Right ventricle myocardium superior (tissue), 1 donor: ENCODE measurements around the gene KIAA2012. TPM values are rescaled to one million over a fixed set of nuclear protein-coding genes. Genes with fewer than 3 reads are reported as not detected.

Experiments used
- ATAC-seq: fragments of 200-7000 bp; cut with Tn5 transposase; one replicate; pipeline ENCODE4 v1.9.1; 2020; ENCODE audit warnings: mild to moderate bottlenecking; ENCODE audit not compliant: poor library complexity
- DNase-seq: peaks from one replicate; pipeline ENCODE4 v3.0.0-alpha.2; 2020
- intact Hi-C: fragments of 100-400 bp; cut with DNase I; formaldehyde crosslinking; loops from one replicate; pipeline ENCODE4 v1.11.2; 2022
- total RNA-seq: library from RNA; stranded (reverse); fragmentation: NEBNext Ultra II Directional; extraction: Animal tissue kit (Norgen Biotek cat#: 25700); gene quantifications from one replicate; pipeline ENCODE4 v1.2.1, GENCODE V29; 2021
- donor health status: DM: no; HTN: yes; CAD: no; lungs with severe emphysema.

KIAA2012 gene
- total RNA-seq, 1 donor from 2014 or later, result not detected

- DNase-seq (no peak), ATAC-seq (no peak)
- intact Hi-C loops, result loop anchor here (10.0 kb wide), 1 partner anchor 115 kb away; no protein-coding TSS in a partner anchor
Measured at GRCh38 chr2:202039278-202040078, 33.6 kb upstream of the KIAA2012 start.

GRCh38 chr2:202040079-202040844, 32.8 kb upstream of the KIAA2012 start:
- intact Hi-C loops, result loop anchor here (10.0 kb wide), 1 partner anchor 115 kb away; no protein-coding TSS in a partner anchor
- DNase-seq (no peak), ATAC-seq (no peak)

DNA sequence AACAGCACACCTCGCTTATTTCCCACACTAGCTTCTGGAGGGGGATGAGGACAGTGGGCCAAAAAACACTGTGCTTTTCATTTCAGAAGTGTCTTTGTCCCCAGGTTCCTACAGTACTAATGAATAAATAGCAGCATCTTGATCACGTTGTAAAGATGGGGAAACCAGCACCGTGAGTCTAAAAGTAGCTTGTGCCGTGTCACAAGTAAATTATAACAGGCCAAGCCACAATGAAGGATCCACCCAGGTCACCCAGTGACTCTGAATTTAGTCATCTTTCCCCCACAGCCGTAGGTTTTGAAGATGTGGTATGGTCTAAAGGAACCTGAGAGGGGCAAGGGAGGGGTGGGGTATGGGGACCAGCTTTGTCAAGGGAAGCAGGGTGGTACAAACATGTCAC, 30.6 kb upstream of the KIAA2012 start:
- intact Hi-C loops, result loop anchor here (10.0 kb wide), 1 partner anchor 112 kb away; no protein-coding TSS in a partner anchor
- DNase-seq (no peak), ATAC-seq (no peak)

DNA sequence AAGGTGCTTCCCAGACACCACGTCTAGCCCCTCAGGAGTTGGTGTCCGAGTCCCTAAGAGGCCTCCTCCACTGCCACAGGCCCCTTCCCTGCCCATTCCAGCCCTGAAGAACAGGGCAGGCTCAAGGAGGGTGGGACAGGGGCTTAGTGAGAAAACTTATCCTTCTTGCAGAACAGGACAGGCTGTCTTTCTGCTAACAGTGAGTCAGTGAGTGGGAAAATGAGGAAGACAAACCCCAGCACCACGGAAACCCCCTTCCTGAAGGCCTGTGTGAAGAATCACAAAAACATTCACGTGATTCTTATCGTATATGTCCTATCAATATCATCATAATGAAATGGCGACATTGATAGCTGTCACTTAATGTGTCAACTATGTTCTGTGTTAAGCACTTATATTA, 29.6 kb upstream of the KIAA2012 start:
- intact Hi-C loops, result loop anchor here (10.0 kb wide), 1 partner anchor 111 kb away; no protein-coding TSS in a partner anchor
- DNase-seq, result no peak
- ATAC-seq, result no peak

GRCh38 chr2:202044777-202045176, 28.3 kb upstream of the KIAA2012 start:
- no peak for DNase-seq
- no peak for ATAC-seq
- intact Hi-C loops, result loop anchor here (10.0 kb wide), 1 partner anchor 110 kb away; no protein-coding TSS in a partner anchor

DNA sequence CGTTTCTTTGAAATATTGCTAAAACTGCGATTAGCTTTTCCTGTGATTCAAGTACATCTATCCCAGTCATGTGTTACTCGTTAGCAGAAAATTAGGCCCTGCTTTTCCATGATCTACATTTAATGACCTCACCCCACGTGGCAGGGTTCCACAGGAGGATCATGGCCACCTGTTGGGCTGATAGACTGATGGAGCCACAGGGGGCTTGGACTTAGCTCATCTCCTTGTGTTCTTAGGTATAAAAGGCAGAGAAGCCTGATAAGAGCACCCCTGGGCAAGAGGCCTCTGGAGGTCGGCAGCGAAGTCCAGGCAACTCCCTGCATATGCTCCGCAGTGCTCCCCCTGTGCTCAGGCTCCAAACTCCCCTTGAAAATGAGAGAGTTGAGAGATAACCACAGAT, 26.5 kb upstream of the KIAA2012 start:
- DNase-seq (no peak), ATAC-seq (no peak)
- intact Hi-C loops, result loop anchor here (10.0 kb wide), 1 partner anchor 108 kb away; no protein-coding TSS in a partner anchor

DNA sequence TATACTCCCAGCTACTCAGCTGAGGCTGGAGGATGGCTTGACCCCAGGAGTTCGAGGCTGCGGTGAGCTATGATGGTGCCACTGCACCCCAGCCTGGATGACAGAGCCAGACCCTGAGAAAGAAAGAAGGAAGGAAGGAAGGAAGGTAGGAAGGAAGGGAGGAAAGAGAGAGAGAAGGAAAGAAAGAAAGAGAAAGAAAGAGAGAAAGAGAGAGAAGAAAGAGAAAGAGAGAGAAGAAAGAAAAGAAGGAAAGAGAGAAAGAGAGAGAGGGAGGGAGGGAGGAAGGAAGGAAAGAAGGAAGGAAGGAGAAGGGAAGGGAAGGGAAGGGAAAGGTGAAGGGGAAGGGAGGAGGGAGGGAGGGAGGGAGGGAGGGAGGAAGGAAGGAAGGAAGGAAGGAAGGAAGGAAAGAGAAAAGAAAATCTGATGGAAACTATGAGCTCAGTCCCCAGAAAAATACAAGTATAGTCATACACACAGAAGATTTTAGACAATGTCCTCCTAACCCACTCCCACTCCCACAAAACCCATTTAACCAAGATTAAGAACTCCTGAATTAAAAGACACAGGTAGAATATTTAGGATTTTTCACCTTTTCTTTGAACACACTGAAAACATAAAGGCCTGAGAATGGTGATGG, 23.8 kb upstream of the KIAA2012 start:
- intact Hi-C loops, result loop anchor here (10.0 kb wide), 1 partner anchor 106 kb away; no protein-coding TSS in a partner anchor
- DNase-seq, result no peak
- ATAC-seq, result no peak

GRCh38 chr2:202049840-202050239, 23.2 kb upstream of the KIAA2012 start:
- intact Hi-C loops, result loop anchor here (10.0 kb wide), 2 partner anchors 105 to 255 kb away; no protein-coding TSS in a partner anchor
- DNase-seq (no peak), ATAC-seq (no peak)

GRCh38 chr2:202050652-202051051, 22.4 kb upstream of the KIAA2012 start:
- intact Hi-C loops, result loop anchor here (10.0 kb wide), 1 partner anchor 256 kb away; no protein-coding TSS in a partner anchor
- DNase-seq (no peak), ATAC-seq (no peak)

DNA sequence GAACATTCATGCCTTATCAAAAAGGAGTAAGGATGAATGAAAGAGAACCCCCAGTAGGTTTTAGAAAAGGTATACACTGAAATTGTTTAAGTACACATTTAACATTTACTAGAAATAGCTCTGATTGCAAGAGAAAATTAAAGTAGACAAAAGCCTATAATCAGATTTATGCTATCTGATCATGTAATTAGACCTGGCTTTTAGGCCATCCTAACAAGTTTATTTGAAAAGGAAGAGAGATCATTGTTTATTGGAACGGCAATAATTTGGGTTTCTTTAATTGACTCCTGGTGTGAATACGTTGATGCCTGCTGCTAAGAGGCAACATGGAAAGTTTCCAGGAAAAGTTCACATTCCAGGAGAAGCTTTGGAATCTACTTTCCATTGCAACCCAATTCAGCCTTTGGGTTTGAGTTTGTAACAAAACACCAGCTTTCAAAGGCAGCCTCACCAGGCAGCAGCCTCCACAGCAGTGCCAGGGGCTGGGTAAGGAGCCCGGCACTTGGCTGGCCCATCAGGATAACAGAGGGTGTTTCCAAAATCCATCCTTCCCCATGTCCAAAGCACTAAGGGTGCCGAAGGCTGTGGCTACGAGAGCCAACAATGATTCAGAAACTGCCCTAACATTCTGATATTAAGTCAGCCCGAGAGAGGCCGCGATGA, 21.4 kb upstream of the KIAA2012 start:
- ATAC-seq (peak; percentile 31), DNase-seq (no peak)
- intact Hi-C loops, result loop anchor here (10.0 kb wide), 1 partner anchor 257 kb away; no protein-coding TSS in a partner anchor

DNA sequence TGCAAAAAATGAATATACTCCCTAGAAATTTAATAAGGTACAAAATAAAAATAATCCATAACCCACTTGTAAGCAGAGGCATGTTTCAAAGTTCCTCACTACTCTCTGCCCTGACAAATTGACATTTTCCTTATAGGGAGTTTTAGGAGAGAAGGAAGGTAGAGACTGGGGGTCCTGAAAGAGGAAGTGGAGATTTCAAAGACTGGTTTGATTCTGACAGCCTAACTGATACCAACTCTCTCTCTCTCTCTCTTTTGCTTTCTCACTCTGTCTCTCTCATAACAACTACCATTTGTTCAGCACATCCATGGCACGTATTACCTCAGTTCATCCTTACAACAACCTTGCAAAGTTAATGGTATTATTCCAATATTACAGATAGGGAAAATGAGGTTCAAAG, 20.8 kb upstream of the KIAA2012 start:
- intact Hi-C loops, result loop anchor here (10.0 kb wide), 1 partner anchor 257 kb away; no protein-coding TSS in a partner anchor
- no peak for DNase-seq
- ATAC-seq, result no peak

GRCh38 chr2:202054679-202055078, 18.4 kb upstream of the KIAA2012 start:
- DNase-seq (no peak), ATAC-seq (no peak)
- intact Hi-C loops, result loop anchor here (10.0 kb wide), 1 partner anchor 260 kb away; no protein-coding TSS in a partner anchor

- DNase-seq (no peak), ATAC-seq (no peak)
- intact Hi-C loops, result loop anchor here (10.0 kb wide), 1 partner anchor 262 kb away; no protein-coding TSS in a partner anchor
Measured at GRCh38 chr2:202056611-202057010, 16.4 kb upstream of the KIAA2012 start.

GRCh38 chr2:202060218-202060617, 12.8 kb upstream of the KIAA2012 start:
- intact Hi-C loops, result no loop called here
- ATAC-seq (no peak), DNase-seq (no peak)

- intact Hi-C loops, result no loop called here
- ATAC-seq (no peak), DNase-seq (no peak)
Measured at GRCh38 chr2:202061695-202062094, 11.4 kb upstream of the KIAA2012 start.

- ATAC-seq, result peak; percentile 88
- no peak for DNase-seq
- intact Hi-C loops, result no loop called here
Measured at GRCh38 chr2:202064171-202064880, 8.7 kb upstream of the KIAA2012 start.

GRCh38 chr2:202064881-202065230, 8.2 kb upstream of the KIAA2012 start:
- intact Hi-C loops, result no loop called here
- ATAC-seq (peak; percentile 9), DNase-seq (no peak)

DNA sequence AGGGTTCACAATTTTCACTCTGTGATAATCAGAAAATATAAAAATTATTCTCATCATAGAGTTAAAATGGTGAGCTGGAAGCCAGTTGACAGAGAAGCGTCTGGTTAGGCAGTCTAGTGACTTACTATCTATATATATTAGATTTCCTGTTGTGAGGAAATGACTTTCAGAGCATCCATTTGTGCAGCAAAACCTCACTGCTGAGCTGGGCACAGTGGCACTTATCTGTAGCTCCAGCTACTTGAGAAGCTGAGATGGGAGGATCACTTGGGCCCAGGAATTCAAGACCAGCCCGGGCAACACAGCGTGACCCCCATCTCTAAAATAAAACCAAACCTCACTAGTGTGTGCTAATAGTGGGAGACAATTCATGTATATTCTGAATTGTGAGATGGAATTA, 7.2 kb upstream of the KIAA2012 start:
- no peak for DNase-seq
- no peak for ATAC-seq
- intact Hi-C loops, result no loop called here
